Endothelial cell of umbilical vein (primary cell): ENCODE data around the gene TOP1. TPM values are rescaled to one million over a fixed set of nuclear protein-coding genes. Genes with fewer than 3 reads are reported as not detected.

ENCODE experiments used
- BruUV-seq: library from RNA; stranded (reverse); fragments of 400-500 nt; replicated peaks from 2 replicates; lab custom pipeline; 2021; lab: Mats Ljungman, UMichigan
- CTCF ChIA-PET: fragments of 300-600, 350-600 bp; sonication (Branson Sonifier 250); formaldehyde crosslinking; loops from one replicate; lab custom pipeline; 2021; ENCODE audit warnings: antibody characterized with exemption, inconsistent platforms; lab: Charles Lee
- POLR2A ChIA-PET: fragments of 300-600, 350-600 bp; sonication (Branson Sonifier 250); formaldehyde crosslinking; loops from one replicate; lab custom pipeline; 2021; ENCODE audit warnings: antibody characterized with exemption, inconsistent platforms; lab: Charles Lee
- DNase-seq: peaks from one replicate; pipeline ENCODE4 v3.0.0-alpha.2; 2011; ENCODE audit warnings: low read depth, low spot score
- FAIRE-seq: peaks from 2 replicates; lab custom pipeline; 2011; peaks lifted over from hg19 to GRCh38; lab: Jason Lieb, UNC
- H2AFZ ChIP-seq: 2 replicates; pipeline ENCODE4 v1.6.0; 2012; ENCODE audit warnings: low read depth, low read length, control low read depth, inconsistent platforms
- H3K27ac ChIP-seq: 2 replicates; pipeline ENCODE4 v1.5.1; 2011; ENCODE audit warnings: low read depth, mild to moderate bottlenecking, control low read depth, low read length, moderate library complexity; ENCODE audit not compliant: insufficient read depth
- H3K27me3 ChIP-seq, 2 experiments: 2 replicates each; pipeline versions ENCODE4 v1.6.0 to v1.6.1; 2011; ENCODE audit warnings: low read length in 2 of 2, mixed read lengths in 1 of 2; ENCODE audit not compliant: control insufficient read depth in 2 of 2, insufficient read depth in 2 of 2
- H3K36me3 ChIP-seq, 2 experiments: 2 replicates in 1 of 2; 3 replicates in 1 of 2; pipeline ENCODE4 v1.5.1; 2011; ENCODE audit warnings: low read length in 2 of 2, mild to moderate bottlenecking in 1 of 2, moderate library complexity in 1 of 2; ENCODE audit not compliant: control insufficient read depth in 2 of 2, insufficient read depth in 2 of 2; ENCODE audit errors: extremely low read depth in 1 of 2
- H3K4me1 ChIP-seq: 3 replicates; pipeline ENCODE4 v1.5.1; 2011; ENCODE audit warnings: mild to moderate bottlenecking, low read length; ENCODE audit not compliant: control insufficient read depth, insufficient read depth; ENCODE audit errors: extremely low read depth
- H3K4me2 ChIP-seq: 2 replicates; pipeline ENCODE4 v1.6.1; 2011; ENCODE audit warnings: low read length, control low read depth, mixed read lengths; ENCODE audit not compliant: insufficient read depth
- H3K4me3 ChIP-seq, 3 experiments: fragments of 200-600 bp in 1 of 3; sonication (generic), shearing (Covaris generic) in 1 of 3; replicated peaks in 1 of 3; 2 replicates each; pipeline ENCODE4 v1.5.1; 2011 to 2016; ENCODE audit warnings: control low read depth in 3 of 3, low read length in 3 of 3, mild to moderate bottlenecking in 2 of 3, inconsistent platforms in 1 of 3, low read depth in 1 of 3, moderate library complexity in 1 of 3; ENCODE audit not compliant: insufficient read depth in 1 of 3
- H3K79me2 ChIP-seq: 2 replicates; pipeline ENCODE4 v1.6.0; 2012; ENCODE audit warnings: low read length, inconsistent platforms; ENCODE audit not compliant: control insufficient read depth, insufficient read depth
- H3K9ac ChIP-seq: replicated peaks from 2 replicates; pipeline ENCODE3; 2011; ENCODE audit warnings: low read length, control low read depth; ENCODE audit not compliant: insufficient read depth; ENCODE audit errors: extremely low read depth
- H3K9me1 ChIP-seq: replicated peaks from 3 replicates; pipeline ENCODE4 v1.6.0; 2011; ENCODE audit warnings: mild to moderate bottlenecking, low read length; ENCODE audit not compliant: control insufficient read depth, insufficient read depth; ENCODE audit errors: extremely low read depth
- H3K9me3 ChIP-seq: replicated peaks from 2 replicates; pipeline ENCODE4 v1.5.1; 2012; ENCODE audit warnings: low read length, inconsistent platforms; ENCODE audit not compliant: control insufficient read depth, insufficient read depth
- H4K20me1 ChIP-seq: replicated peaks from 2 replicates; pipeline ENCODE3; 2011; ENCODE audit warnings: mild to moderate bottlenecking, low read length; ENCODE audit not compliant: control insufficient read depth, insufficient read depth; ENCODE audit errors: extremely low read depth
- EZH2 ChIP-seq: IDR thresholded peaks from 2 replicates; pipeline ENCODE4 v1.6.1; 2012; ENCODE audit warnings: borderline replicate concordance, low read depth, mild to moderate bottlenecking, moderate library complexity, low read length, inconsistent platforms; ENCODE audit not compliant: severe bottlenecking
- FOS ChIP-seq: IDR thresholded peaks from 2 replicates; pipeline ENCODE4 v1.6.1; 2011; ENCODE audit warnings: mild to moderate bottlenecking, low read length, moderate library complexity, borderline replicate concordance; ENCODE audit not compliant: insufficient read depth
- GATA2 ChIP-seq: IDR thresholded peaks from 2 replicates; pipeline ENCODE4 v1.7.0; 2011; ENCODE audit warnings: low read depth, mild to moderate bottlenecking, moderate library complexity, mixed read lengths, low read length; ENCODE audit not compliant: insufficient read length, insufficient read depth
- JUN ChIP-seq: IDR thresholded peaks from 2 replicates; pipeline ENCODE4 v1.6.1; 2011; ENCODE audit warnings: borderline replicate concordance, low read depth; ENCODE audit not compliant: insufficient read length, insufficient read depth
- MYC ChIP-seq: IDR thresholded peaks from one replicate; pipeline ENCODE4 v1.6.1; 2011; ENCODE audit warnings: mild to moderate bottlenecking, low read depth, low read length
- POLR2A ChIP-seq: IDR thresholded peaks from 2 replicates; pipeline ENCODE4 v1.6.1; 2012; ENCODE audit warnings: low read depth, mild to moderate bottlenecking, control low read depth, low read length
- POLR2AphosphoS5 ChIP-seq: IDR thresholded peaks from 2 replicates; pipeline ENCODE4 v1.6.1; 2012; ENCODE audit warnings: low read depth, mild to moderate bottlenecking, control low read depth, low read length, moderate library complexity; ENCODE audit not compliant: insufficient read depth
- dilution Hi-C: fragments of 300-500 bp; cut with MboI; formaldehyde crosslinking; loops from one replicate; pipeline ENCODE4 v1.15.0; 2019; ENCODE audit warnings: low sequenced_read_pairs; ENCODE audit not compliant: extremely low pct_ligation_motif_present
- intact Hi-C: fragments of 100-400 bp; cut with micrococcal nuclease; formaldehyde crosslinking; loops from one replicate; pipeline ENCODE4 v1.10.0; 2022
- polyA plus RNA-seq, 4 experiments: library from polyadenylated mRNA; depleted of rRNA in 3 of 4; stranded (reverse) in 3 of 4; unstranded in 1 of 4; fragments of >200 nt; gene quantifications; 2 replicates each; pipeline versions ENCODE4 v1.2.1 to v1.2.3, GENCODE V29; 2011 to 2012; ENCODE audit warnings: missing spikeins in 1 of 4
- total RNA-seq: library from RNA; stranded (reverse); gene quantifications from 2 replicates; pipeline ENCODE4 v1.2.3, GENCODE V29; 2021
- TF ChIP-seq, protein P1 (sequence below), 2 donors: IDR thresholded peaks; 1 replicate in 1 of 2; 2 replicates in 1 of 2; pipeline ENCODE4 v1.5.1; 2011; ENCODE audit warnings: low read length in 2 of 2, mild to moderate bottlenecking in 2 of 2, moderate library complexity in 2 of 2, control low read depth in 1 of 2, inconsistent platforms in 1 of 2, low read depth in 1 of 2; ENCODE audit not compliant: insufficient read depth in 1 of 2; ENCODE audit errors: extremely low read depth in 1 of 2
- TF ChIP-seq, protein P2 (sequence below): IDR thresholded peaks from 2 replicates; pipeline ENCODE4 v1.6.1; 2011; ENCODE audit not compliant: insufficient read depth, insufficient read length

TOP1 gene
- total and polyA plus RNA-seq, 2 donors (not counting 3 experiments of a cell fraction or from before 2014, with no cell fraction given): 7.0 to 77.4 TPM

DNA sequence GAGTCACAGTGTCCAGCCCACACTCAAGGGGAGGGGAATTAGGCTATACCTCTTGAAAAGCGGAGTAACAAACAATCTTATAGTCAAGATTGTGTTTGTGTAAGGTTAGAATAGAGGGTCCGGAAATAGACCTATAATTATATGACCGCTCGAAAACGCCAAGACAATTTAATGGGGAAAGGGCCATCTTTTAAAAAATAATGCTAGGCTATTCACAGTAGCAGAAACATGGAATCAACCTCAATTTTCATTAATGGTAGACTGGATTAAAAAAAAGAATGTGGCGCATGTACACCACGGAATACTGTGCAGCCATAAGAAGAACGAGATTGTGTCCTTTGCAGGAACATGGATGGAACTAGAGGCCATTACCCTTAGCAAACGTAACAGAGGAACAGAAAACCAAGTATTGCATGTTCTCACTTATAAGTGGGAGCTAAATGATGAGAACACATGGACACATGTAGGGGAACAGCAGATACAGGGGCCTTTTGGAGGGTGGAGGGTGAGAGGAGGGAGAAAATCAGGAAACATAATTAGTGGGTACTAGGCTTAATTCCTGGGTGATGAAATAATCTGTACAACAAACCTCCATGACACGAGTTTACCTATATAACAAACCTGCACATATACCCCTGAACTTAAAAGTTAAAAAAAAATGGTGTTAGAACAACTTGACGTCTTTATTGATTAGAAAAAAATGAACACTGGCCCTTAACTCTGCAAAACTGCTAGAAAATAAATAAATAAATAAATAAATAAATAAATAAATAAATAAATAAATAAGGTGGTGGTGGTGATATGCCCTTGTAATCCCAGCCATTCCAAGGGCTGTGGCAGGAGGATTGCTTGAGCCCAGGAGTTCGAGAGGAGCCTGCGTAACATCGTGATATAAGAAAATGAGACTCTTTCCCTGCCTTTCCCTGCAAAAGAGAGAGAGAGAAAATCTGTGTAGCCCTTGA is 30.3 kb downstream of the TOP1 start:
- Histone ChIP-seq H4K20me1 (peaks cover 4% of the 10 kb centered on the region), H3K27ac (peak overlapping the region; percentile 30)
- POLR2A ChIA-PET: no interaction called here

DNA sequence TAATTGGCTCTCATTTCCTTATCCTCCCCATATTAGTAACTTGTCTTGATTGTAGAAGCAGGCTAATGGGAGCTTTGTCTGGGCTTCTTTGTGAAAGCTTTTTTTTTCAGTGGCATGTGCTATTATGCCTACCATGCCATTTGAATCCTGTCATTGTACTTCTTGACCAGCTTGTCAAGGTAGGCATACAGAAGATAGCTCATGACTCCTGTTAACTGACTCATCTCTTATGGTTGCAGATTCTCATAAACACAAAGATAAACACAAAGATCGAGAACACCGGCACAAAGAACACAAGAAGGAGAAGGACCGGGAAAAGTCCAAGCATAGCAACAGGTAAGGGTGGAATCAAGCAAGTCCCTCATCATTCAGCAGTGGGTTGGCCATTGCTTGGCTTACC is 32.5 kb downstream of the TOP1 start:
- Histone ChIP-seq H2AFZ (no peak overlapping the region), H3K9ac (no peak overlapping the region), H3K9me1 (no peaks in the 10 kb centered on the region), H3K36me3 (peaks cover 4 to 12% of the 10 kb centered on the region in 2 experiments), H3K4me1 (peaks cover 24% of the 10 kb centered on the region), H3K9me3 (no peaks in the 10 kb centered on the region), H3K79me2 (peaks cover 90% of the 10 kb centered on the region), H3K27me3 (no peaks in the 10 kb centered on the region), H4K20me1 (peaks cover 12% of the 10 kb centered on the region), H3K4me3 (no peak overlapping the region), H3K4me2 (no peak overlapping the region), H3K27ac (no peak overlapping the region)
- intact Hi-C loops (no loop called here), dilution Hi-C loops (no loop called here)
- TF ChIP-seq FOS (no peak), POLR2AphosphoS5 (no peak), POLR2A (no peak), MYC (no peak), EZH2 (no peak), JUN (no peak), GATA2 (no peak)
- TF ChIP-seq, protein P1, sequence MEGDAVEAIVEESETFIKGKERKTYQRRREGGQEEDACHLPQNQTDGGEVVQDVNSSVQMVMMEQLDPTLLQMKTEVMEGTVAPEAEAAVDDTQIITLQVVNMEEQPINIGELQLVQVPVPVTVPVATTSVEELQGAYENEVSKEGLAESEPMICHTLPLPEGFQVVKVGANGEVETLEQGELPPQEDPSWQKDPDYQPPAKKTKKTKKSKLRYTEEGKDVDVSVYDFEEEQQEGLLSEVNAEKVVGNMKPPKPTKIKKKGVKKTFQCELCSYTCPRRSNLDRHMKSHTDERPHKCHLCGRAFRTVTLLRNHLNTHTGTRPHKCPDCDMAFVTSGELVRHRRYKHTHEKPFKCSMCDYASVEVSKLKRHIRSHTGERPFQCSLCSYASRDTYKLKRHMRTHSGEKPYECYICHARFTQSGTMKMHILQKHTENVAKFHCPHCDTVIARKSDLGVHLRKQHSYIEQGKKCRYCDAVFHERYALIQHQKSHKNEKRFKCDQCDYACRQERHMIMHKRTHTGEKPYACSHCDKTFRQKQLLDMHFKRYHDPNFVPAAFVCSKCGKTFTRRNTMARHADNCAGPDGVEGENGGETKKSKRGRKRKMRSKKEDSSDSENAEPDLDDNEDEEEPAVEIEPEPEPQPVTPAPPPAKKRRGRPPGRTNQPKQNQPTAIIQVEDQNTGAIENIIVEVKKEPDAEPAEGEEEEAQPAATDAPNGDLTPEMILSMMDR (IDR thresholded peaks at IDR 0.05; ENCODE audit: extremely low read depth in 1 of 2, insufficient read depth in 1 of 2, low read depth in 1 of 2, low read length in 2 of 2): no peak
- TF ChIP-seq, protein P2, sequence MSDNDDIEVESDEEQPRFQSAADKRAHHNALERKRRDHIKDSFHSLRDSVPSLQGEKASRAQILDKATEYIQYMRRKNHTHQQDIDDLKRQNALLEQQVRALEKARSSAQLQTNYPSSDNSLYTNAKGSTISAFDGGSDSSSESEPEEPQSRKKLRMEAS: no peak
- FAIRE-seq (no peak), DNase-seq (no peak)
- ChIA-PET CTCF (interaction anchor here (1.1 to 1.6 kb wide), 5 partner anchors 8 to 71 kb away, joined by 3 to 6 read pairs (median 4); no protein-coding TSS in a partner anchor), POLR2A (no interaction called here)
- no TSS peak for BruUV-seq

More for the DNA sequence above, 30.3 kb downstream of the TOP1 start:
- dilution Hi-C loops: no loop called here
- no TSS peak for BruUV-seq
- CTCF ChIA-PET: interaction anchor here (0.8 to 3.2 kb wide), 8 partner anchors 14 to 114 kb away, joined by 3 to 21 read pairs (median 6); no protein-coding TSS in a partner anchor
- Histone ChIP-seq H3K36me3 (peaks cover 4 to 12% of the 10 kb centered on the region in 2 experiments), H3K27me3 (no peaks in the 10 kb centered on the region), H3K9me1 (no peaks in the 10 kb centered on the region), H3K79me2 (peaks cover 90% of the 10 kb centered on the region), H3K4me1 (peaks cover 28% of the 10 kb centered on the region), H3K4me3 (no peak overlapping the region), H2AFZ (no peak overlapping the region), H3K4me2 (peak overlapping the region; percentile 50), H3K9me3 (no peaks in the 10 kb centered on the region), H3K9ac (no peak overlapping the region)
- DNase-seq (no peak), FAIRE-seq (no peak)
- TF ChIP-seq, protein P2: no peak
- peak; percentile 23 for TF ChIP-seq JUN
- TF ChIP-seq POLR2AphosphoS5: no peak
- intact Hi-C loops: loop anchor here (1.0 to 2.0 kb wide), 4 partner anchors 14 to 69 kb away; partner anchors contain the start of gene TOP1
